Subcutaneous abdominal adipose tissue (tissue), 5 donors: ENCODE measurements around the gene HBG1.
"Not testable (repeated sequence)": the region's sequence is repeated elsewhere in the genome, so short reads cannot be mapped to it uniquely, and the experiment has no call there.

Experiments used
- H3K27ac ChIP-seq: one replicate; pipeline ENCODE4 v1.7.0; 2013; ENCODE audit warnings: low read depth, mild to moderate bottlenecking, inconsistent platforms, low read length, moderate library complexity
- H3K27me3 ChIP-seq, 5 donors: one replicate each; pipeline ENCODE4 v1.7.0; 2013; ENCODE audit warnings: low read length in 5 of 5, inconsistent platforms in 1 of 5; ENCODE audit not compliant: control insufficient read depth in 5 of 5, insufficient read depth in 4 of 5
- H3K36me3 ChIP-seq, 5 donors: one replicate each; pipeline ENCODE4 v1.7.0; 2013; ENCODE audit warnings: low read length in 5 of 5; ENCODE audit not compliant: control insufficient read depth in 5 of 5, insufficient read depth in 5 of 5
- H3K4me1 ChIP-seq, 5 donors: one replicate each; pipeline ENCODE4 v1.7.0; 2013; ENCODE audit warnings: low read length in 5 of 5, mild to moderate bottlenecking in 3 of 5, moderate library complexity in 1 of 5; ENCODE audit not compliant: control insufficient read depth in 5 of 5, insufficient read depth in 5 of 5
- H3K4me3 ChIP-seq, 5 donors: one replicate each; pipeline ENCODE4 v1.7.0; 2013; ENCODE audit warnings: low read length in 5 of 5, low read depth in 1 of 5
- H3K9ac ChIP-seq, 5 donors: one replicate each; pipeline ENCODE4 v1.7.0; 2013; ENCODE audit warnings: low read length in 5 of 5, mild to moderate bottlenecking in 4 of 5, moderate library complexity in 3 of 5
- H3K9me3 ChIP-seq, 5 donors: one replicate each; pipeline ENCODE4 v1.7.0; 2013; ENCODE audit warnings: low read length in 5 of 5; ENCODE audit not compliant: control insufficient read depth in 5 of 5
- donor health status: healthy.
- donor health status: healthy.
- donor health status: healthy.
- donor health status: healthy.
- donor health status: healthy.

The HBG1 gene

GRCh38 chr11:5249807-5250396 is at the start of gene HBG1:
Gene HBG1, minus strand, starts transcription at chr11:5249857. Its CDS starts 53 bp downstream, at chr11:5249804.
- H3K9me3 ChIP-seq, H3K27ac ChIP-seq, H3K27me3 ChIP-seq, H3K4me3 ChIP-seq, H3K9ac ChIP-seq, H3K36me3 ChIP-seq, H3K4me1 ChIP-seq: not testable (repeated sequence)

- Histone ChIP-seq H3K36me3 (no peaks in the 10 kb centered on the region), H3K4me3 (no peak overlapping the region), H3K9me3 (no peaks in the 10 kb centered on the region), H3K4me1 (no peaks in the 10 kb centered on the region), H3K27me3 (no peaks in the 10 kb centered on the region), H3K9ac (no peak overlapping the region), H3K27ac (no peak overlapping the region)
Observed at GRCh38 chr11:5298451-5298850, 48.8 kb upstream of the HBG1 start.

DNA sequence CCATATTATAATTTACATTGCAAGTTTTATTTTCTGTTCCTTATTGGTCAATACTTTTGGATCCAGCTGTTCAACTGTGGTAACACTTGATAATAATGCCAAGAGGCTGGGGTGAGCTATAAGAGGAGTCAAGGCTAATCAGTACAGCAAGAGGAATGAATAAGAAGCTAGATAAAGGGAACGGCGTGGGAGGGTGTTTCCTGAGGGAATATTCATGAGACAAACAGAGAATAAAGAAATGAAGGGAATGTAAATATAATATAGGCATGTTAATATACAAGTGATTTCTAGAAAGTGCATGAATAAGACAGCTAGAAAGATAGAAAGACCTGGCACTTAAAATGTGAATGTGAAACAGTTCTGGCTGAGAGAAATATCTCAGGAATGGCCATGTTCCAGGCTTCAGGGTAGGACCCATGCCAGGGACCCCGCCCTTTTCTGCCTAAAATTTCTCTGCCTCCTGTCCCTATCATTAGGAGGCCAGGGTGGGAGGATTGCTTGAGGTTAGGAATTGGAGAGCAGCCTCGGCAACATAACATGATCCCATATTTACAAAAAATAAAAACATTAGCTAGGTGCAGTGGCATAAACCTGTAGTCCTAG is 48.2 kb upstream of the HBG1 start:
- Histone ChIP-seq H3K36me3 (no peaks in the 10 kb centered on the region), H3K4me1 (no peaks in the 10 kb centered on the region), H3K9ac (no peak overlapping the region), H3K9me3 (no peaks in the 10 kb centered on the region), H3K4me3 (no peak overlapping the region), H3K27ac (no peak overlapping the region), H3K27me3 (no peaks in the 10 kb centered on the region)

- not testable (repeated sequence) for H3K4me1 ChIP-seq, H3K27me3 ChIP-seq, H3K9ac ChIP-seq, H3K9me3 ChIP-seq, H3K4me3 ChIP-seq, H3K36me3 ChIP-seq, H3K27ac ChIP-seq
Observed at GRCh38 chr11:5294342-5294995, 44.8 kb upstream of the HBG1 start.

DNA sequence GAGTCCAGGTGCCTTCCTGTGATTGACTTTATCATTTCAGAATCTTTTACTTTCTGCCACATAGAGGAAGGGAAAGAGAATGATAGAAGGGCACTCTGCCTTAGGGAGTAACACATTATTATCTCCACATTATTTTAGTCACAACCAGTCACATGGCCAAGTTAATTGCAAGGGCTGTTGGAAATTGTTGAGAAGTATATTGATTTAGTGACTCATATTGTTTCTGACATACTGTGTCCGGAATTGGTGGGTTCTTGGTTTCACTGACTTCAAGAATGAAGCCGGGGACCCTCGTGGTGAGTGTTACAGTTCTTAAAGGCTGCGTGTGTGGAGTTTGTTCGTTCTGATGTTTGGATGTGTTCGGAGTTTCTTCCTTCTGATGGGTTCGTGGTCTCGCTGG is 43.4 kb upstream of the HBG1 start:
- Histone ChIP-seq H3K4me1 (no peaks in the 10 kb centered on the region), H3K27me3 (no peaks in the 10 kb centered on the region), H3K9me3 (no peaks in the 10 kb centered on the region), H3K9ac (no peak overlapping the region), H3K4me3 (no peak overlapping the region), H3K27ac (no peak overlapping the region), H3K36me3 (no peaks in the 10 kb centered on the region)

- Histone ChIP-seq H3K9me3 (no peaks in the 10 kb centered on the region), H3K4me1 (no peaks in the 10 kb centered on the region), H3K9ac (no peak overlapping the region), H3K27me3 (no peaks in the 10 kb centered on the region), H3K27ac (no peak overlapping the region), H3K36me3 (no peaks in the 10 kb centered on the region), H3K4me3 (no peak overlapping the region)
Observed at GRCh38 chr11:5291207-5291838, 41.7 kb upstream of the HBG1 start.

DNA sequence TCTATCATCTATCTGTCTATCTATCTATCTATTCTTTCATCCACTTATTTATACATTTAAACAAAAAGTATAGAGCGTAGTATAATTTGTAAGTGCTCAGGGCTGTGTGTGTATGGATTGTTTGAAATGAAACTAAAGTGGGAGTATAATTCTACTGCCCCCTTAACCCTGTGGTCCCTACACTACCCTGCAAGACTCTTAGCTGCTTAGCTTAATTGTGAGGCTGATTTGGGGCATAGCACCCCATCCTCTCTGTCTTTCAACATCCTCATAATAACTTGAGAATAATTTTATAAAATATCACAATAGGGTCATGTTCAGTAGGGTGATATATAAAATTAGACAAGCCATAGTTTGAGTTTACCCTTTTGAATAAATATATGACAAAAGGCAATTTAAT is 40.4 kb upstream of the HBG1 start:
- H3K9me3 ChIP-seq, result no peaks in the 10 kb centered on the region
- no peak overlapping the region for H3K4me3 ChIP-seq
- H3K27ac ChIP-seq, result no peak overlapping the region

GRCh38 chr11:5289696-5290095 is 40.0 kb upstream of the HBG1 start:
- no peaks in the 10 kb centered on the region for H3K27me3 ChIP-seq
- H3K4me1 ChIP-seq, result no peaks in the 10 kb centered on the region
- H3K9me3 ChIP-seq, result no peaks in the 10 kb centered on the region
- no peak overlapping the region for H3K4me3 ChIP-seq
- no peaks in the 10 kb centered on the region for H3K36me3 ChIP-seq
- no peak overlapping the region for H3K9ac ChIP-seq
- no peak overlapping the region for H3K27ac ChIP-seq

More for the DNA sequence above, 40.4 kb upstream of the HBG1 start:
- Histone ChIP-seq H3K9ac (no peak overlapping the region), H3K36me3 (no peaks in the 10 kb centered on the region), H3K4me1 (no peaks in the 10 kb centered on the region), H3K27me3 (no peaks in the 10 kb centered on the region)

DNA sequence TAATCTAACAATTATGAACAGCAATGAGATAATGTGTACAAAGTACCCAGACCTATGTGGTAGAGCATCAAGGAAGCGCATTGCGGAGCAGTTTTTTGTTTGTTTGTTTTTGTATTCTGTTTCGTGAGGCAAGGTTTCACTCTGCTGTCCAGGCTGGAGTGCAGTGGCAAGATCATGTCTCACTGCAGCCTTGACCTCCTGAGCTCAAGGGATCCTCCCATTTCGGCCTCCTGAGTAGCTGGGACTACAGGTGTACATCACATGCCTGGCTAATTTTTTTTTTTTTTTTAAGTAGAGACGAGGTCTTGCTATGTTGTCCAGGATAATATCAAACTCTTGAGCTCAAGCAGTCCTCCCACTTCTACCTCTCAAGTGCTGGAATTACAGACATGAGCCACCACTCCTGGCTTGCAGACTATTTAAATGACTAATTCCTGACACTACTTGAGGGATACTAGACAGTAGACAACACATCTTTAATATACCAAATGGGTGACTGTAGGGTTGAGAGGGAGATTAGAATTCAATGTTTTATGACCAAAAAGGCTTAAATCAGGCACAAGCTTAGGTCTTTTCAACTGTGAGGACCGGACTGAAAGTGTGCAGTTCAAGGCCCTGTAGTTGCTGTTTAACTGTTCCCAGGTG is 39.4 kb upstream of the HBG1 start:
- H3K4me1 ChIP-seq, result no peaks in the 10 kb centered on the region
- H3K27ac ChIP-seq, result no peak overlapping the region
- H3K27me3 ChIP-seq, result no peaks in the 10 kb centered on the region
- no peak overlapping the region for H3K4me3 ChIP-seq
- H3K36me3 ChIP-seq, result no peaks in the 10 kb centered on the region
- H3K9me3 ChIP-seq, result no peaks in the 10 kb centered on the region
- H3K9ac ChIP-seq, result no peak overlapping the region
